Mesenchymal stem cell (in vitro differentiated cells and primary cell): ENCODE measurements around the gene PLSCR5.
A peak's percentile ranks its signal among the peaks of the same experiment; 100 is the strongest.

Experiments
- DNase-seq: peaks from one replicate; pipeline ENCODE4 v3.0.0-alpha.2; 2013
- H2AFZ ChIP-seq: one replicate; pipeline ENCODE4 v1.6.1; 2013; ENCODE audit warnings: low read depth, mild to moderate bottlenecking, control low read depth, inconsistent platforms, low read length, moderate library complexity
- H2AK5ac ChIP-seq: 2 replicates; pipeline ENCODE4 v1.6.1; 2013; ENCODE audit warnings: low read length, moderate library complexity, mild to moderate bottlenecking, inconsistent platforms; ENCODE audit not compliant: severe bottlenecking
- H2BK120ac ChIP-seq: one replicate; pipeline ENCODE4 v1.6.1; 2013; ENCODE audit warnings: low read depth, mild to moderate bottlenecking, inconsistent platforms, low read length, moderate library complexity
- H2BK12ac ChIP-seq, 2 experiments: one replicate each; pipeline ENCODE4 v1.6.1; 2013; ENCODE audit warnings: inconsistent platforms in 2 of 2, low read length in 2 of 2, mild to moderate bottlenecking in 2 of 2, moderate library complexity in 2 of 2, control low read depth in 1 of 2
- H2BK15ac ChIP-seq: one replicate; pipeline ENCODE4 v1.6.1; 2013; ENCODE audit warnings: mild to moderate bottlenecking, low read depth, inconsistent platforms; ENCODE audit not compliant: poor library complexity, severe bottlenecking
- H2BK5ac ChIP-seq: 2 replicates; pipeline ENCODE4 v1.6.1; 2013; ENCODE audit warnings: low read depth, mild to moderate bottlenecking, low read length, control low read depth, inconsistent platforms; ENCODE audit not compliant: poor library complexity, severe bottlenecking
- H3K14ac ChIP-seq, 2 experiments: one replicate each; pipeline ENCODE4 v1.6.1; 2013; ENCODE audit warnings: inconsistent platforms in 2 of 2, low read length in 2 of 2, control low read depth in 1 of 2, mild to moderate bottlenecking in 1 of 2, moderate library complexity in 1 of 2
- H3K18ac ChIP-seq, 2 experiments: one replicate each; pipeline ENCODE4 v1.6.1; 2013; ENCODE audit warnings: inconsistent platforms in 2 of 2, low read length in 2 of 2, control low read depth in 1 of 2, low read depth in 1 of 2, mild to moderate bottlenecking in 1 of 2
- H3K23ac ChIP-seq, 2 experiments: one replicate each; pipeline ENCODE4 v1.6.1; 2013; ENCODE audit warnings: inconsistent platforms in 2 of 2, low read length in 2 of 2, mild to moderate bottlenecking in 2 of 2, moderate library complexity in 2 of 2, control low read depth in 1 of 2
- H3K27ac ChIP-seq: 2 replicates; pipeline ENCODE4 v1.5.1; 2013; ENCODE audit warnings: mild to moderate bottlenecking, moderate library complexity, low read length, control low read depth, inconsistent platforms; ENCODE audit not compliant: poor library complexity, severe bottlenecking
- H3K27me3 ChIP-seq, 2 experiments: 2 replicates each; pipeline versions ENCODE4 v1.6.1 to v1.7.0; 2013; ENCODE audit warnings: low read length in 2 of 2, mild to moderate bottlenecking in 2 of 2, moderate library complexity in 2 of 2, control low read depth in 1 of 2, inconsistent platforms in 1 of 2; ENCODE audit not compliant: control insufficient read depth in 1 of 2, insufficient read depth in 1 of 2
- H3K36me3 ChIP-seq, 2 experiments: 2 replicates each; pipeline versions ENCODE4 v1.6.1 to v1.7.0; 2013; ENCODE audit warnings: low read length in 2 of 2, control low read depth in 1 of 2, inconsistent platforms in 1 of 2, low read depth in 1 of 2, mild to moderate bottlenecking in 1 of 2; ENCODE audit not compliant: insufficient read depth in 2 of 2, control insufficient read depth in 1 of 2
- H3K4ac ChIP-seq, 2 experiments: one replicate each; pipeline ENCODE4 v1.6.1; 2013; ENCODE audit warnings: inconsistent platforms in 2 of 2, low read length in 2 of 2, mild to moderate bottlenecking in 2 of 2, moderate library complexity in 2 of 2, control low read depth in 1 of 2, low read depth in 1 of 2
- H3K4me1 ChIP-seq: 2 replicates; pipeline ENCODE4 v1.6.1; 2013; ENCODE audit warnings: low read depth, low read length, control low read depth; ENCODE audit not compliant: control insufficient read depth, insufficient read depth
- H3K4me2 ChIP-seq: 2 replicates; pipeline ENCODE4 v1.6.1; 2013; ENCODE audit warnings: low read length, mild to moderate bottlenecking, inconsistent platforms; ENCODE audit not compliant: poor library complexity, severe bottlenecking
- H3K4me3 ChIP-seq, 2 experiments: 2 replicates each; pipeline versions ENCODE4 v1.5.1 to v1.7.0; 2013; ENCODE audit warnings: low read length in 2 of 2, mild to moderate bottlenecking in 2 of 2, control low read depth in 1 of 2, low read depth in 1 of 2; ENCODE audit not compliant: insufficient read depth in 1 of 2
- H3K79me1 ChIP-seq: replicated peaks from 2 replicates; pipeline ENCODE4 v1.6.1; 2013; ENCODE audit warnings: mild to moderate bottlenecking, control low read depth, low read length, inconsistent platforms; ENCODE audit not compliant: poor library complexity, severe bottlenecking
- H3K9ac ChIP-seq: 2 replicates; pipeline ENCODE4 v1.7.0; 2013; ENCODE audit warnings: mild to moderate bottlenecking, low read length, moderate library complexity
- H3K9me3 ChIP-seq: 2 replicates; pipeline ENCODE4 v1.7.0; 2013; ENCODE audit warnings: mild to moderate bottlenecking, low read length; ENCODE audit not compliant: control insufficient read depth
- H4K8ac ChIP-seq: one replicate; pipeline ENCODE4 v1.6.1; 2013; ENCODE audit warnings: inconsistent platforms, mild to moderate bottlenecking, low read length, moderate library complexity
- H4K91ac ChIP-seq: one replicate; pipeline ENCODE4 v1.6.1; 2013; ENCODE audit warnings: mild to moderate bottlenecking, low read length, inconsistent platforms
- WGBS: methylation state at CpG from one replicate; pipeline ENCODE4 v1.1.7; 2013; ENCODE audit warnings: mixed read lengths; 5-methylcytosine and 5-hydroxymethylcytosine counted together

Gene PLSCR5

DNA sequence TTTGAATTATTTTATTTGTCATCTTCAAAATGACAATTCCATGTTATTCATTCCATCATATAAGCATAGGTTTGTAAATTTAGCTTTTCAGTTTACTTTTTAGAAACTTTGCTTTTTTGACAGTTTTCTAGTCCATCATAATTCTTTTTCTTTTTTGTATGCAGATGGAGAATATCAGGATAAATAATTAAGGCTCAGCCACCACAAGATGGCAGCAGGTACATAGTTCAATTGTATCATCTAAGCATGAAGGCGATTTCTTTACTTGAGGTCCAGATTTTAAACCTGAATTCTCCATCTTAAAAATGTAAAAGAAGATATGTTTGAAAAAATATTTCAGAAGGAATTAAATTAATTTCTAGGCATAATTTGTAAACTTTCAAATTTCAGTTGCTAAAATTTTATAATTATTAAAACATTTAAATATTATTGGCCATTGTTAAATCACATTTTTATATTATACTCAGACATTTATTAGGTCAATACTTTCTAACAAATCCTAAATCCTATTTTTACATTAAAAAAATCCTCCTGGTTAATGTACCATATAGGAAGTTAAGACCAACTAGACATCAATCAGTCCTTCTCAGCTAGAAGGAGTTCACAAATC is 15.1 kb downstream of the PLSCR5 start:
- Histone ChIP-seq H3K27me3 (no peaks in the 10 kb centered on the region), H2BK15ac (no peak overlapping the region), H3K14ac (no peak overlapping the region), H3K9ac (peak overlapping the region; percentile 8), H3K4me2 (no peak overlapping the region), H4K8ac (no peak overlapping the region), H3K18ac (no peak overlapping the region), H3K4me1 (no peaks in the 10 kb centered on the region), H3K27ac (no peak overlapping the region), H2AFZ (no peak overlapping the region), H3K79me1 (no peaks in the 10 kb centered on the region), H3K4ac (no peak overlapping the region), H3K36me3 (no peaks in the 10 kb centered on the region), H3K9me3 (no peaks in the 10 kb centered on the region), H3K23ac (no peak overlapping the region), H2BK5ac (no peak overlapping the region), H4K91ac (no peak overlapping the region), H2AK5ac (no peak overlapping the region), H2BK12ac (no peak overlapping the region), H2BK120ac (no peak overlapping the region), H3K4me3 (no peak overlapping the region)
- WGBS, result no CpG with 5 or more reads among the region's 1 CpG
- DNase-seq, result peak; percentile 53

GRCh38 chr3:146585156-146585555 is 20.0 kb downstream of the PLSCR5 start:
- H3K14ac ChIP-seq, result no peak overlapping the region
- no peak overlapping the region for H3K4me2 ChIP-seq
- no peak overlapping the region for H3K4me3 ChIP-seq
- no peak overlapping the region for H3K23ac ChIP-seq
- peaks cover 17% of the 10 kb centered on the region for H3K9me3 ChIP-seq
- H3K36me3 ChIP-seq, result no peaks in the 10 kb centered on the region
- no peak overlapping the region for H3K4ac ChIP-seq
- H2BK120ac ChIP-seq, result no peak overlapping the region
- no peak for DNase-seq
- H3K79me1 ChIP-seq, result no peaks in the 10 kb centered on the region
- no peak overlapping the region for H2BK12ac ChIP-seq
- no peak overlapping the region for H2AK5ac ChIP-seq
- no peak overlapping the region for H4K8ac ChIP-seq
- no peak overlapping the region for H2AFZ ChIP-seq
- no peak overlapping the region for H4K91ac ChIP-seq
- no peak overlapping the region for H2BK15ac ChIP-seq
- no peak overlapping the region for H2BK5ac ChIP-seq
- H3K9ac ChIP-seq, result no peak overlapping the region
- no peaks in the 10 kb centered on the region for H3K4me1 ChIP-seq
- no peak overlapping the region for H3K27ac ChIP-seq
- no peak overlapping the region for H3K18ac ChIP-seq
- no peaks in the 10 kb centered on the region for H3K27me3 ChIP-seq

GRCh38 chr3:146581951-146582467 is 23.1 kb downstream of the PLSCR5 start:
- H2BK120ac ChIP-seq, result no peak overlapping the region
- H2AK5ac ChIP-seq, result no peak overlapping the region
- no peak overlapping the region for H4K91ac ChIP-seq
- no peak overlapping the region for H3K4me3 ChIP-seq
- peak overlapping the region in 1 of 2 experiments; percentile 61 for H3K18ac ChIP-seq
- H3K79me1 ChIP-seq, result no peaks in the 10 kb centered on the region
- no peak overlapping the region for H3K27ac ChIP-seq
- peak overlapping the region in 1 of 2 experiments; percentile 58 for H3K4ac ChIP-seq
- peak; percentile 50 for DNase-seq
- no peak overlapping the region for H3K9ac ChIP-seq
- H2BK15ac ChIP-seq, result no peak overlapping the region
- no peak overlapping the region for H2AFZ ChIP-seq
- H4K8ac ChIP-seq, result peak overlapping the region; percentile 19
- no peaks in the 10 kb centered on the region for H3K4me1 ChIP-seq
- no peak overlapping the region for H3K4me2 ChIP-seq
- H3K36me3 ChIP-seq, result no peaks in the 10 kb centered on the region
- no peak overlapping the region for H2BK5ac ChIP-seq
- H3K14ac ChIP-seq, result no peak overlapping the region
- H3K27me3 ChIP-seq, result no peaks in the 10 kb centered on the region
- peaks cover 17% of the 10 kb centered on the region for H3K9me3 ChIP-seq
- H2BK12ac ChIP-seq, result no peak overlapping the region
- H3K23ac ChIP-seq, result no peak overlapping the region

- Histone ChIP-seq H3K27ac (no peak overlapping the region), H2BK15ac (no peak overlapping the region), H2AFZ (no peak overlapping the region), H2BK5ac (no peak overlapping the region), H3K4me3 (no peak overlapping the region), H4K91ac (no peak overlapping the region), H3K14ac (no peak overlapping the region), H2BK12ac (no peak overlapping the region), H2AK5ac (no peak overlapping the region), H3K18ac (no peak overlapping the region), H3K79me1 (no peaks in the 10 kb centered on the region), H3K9me3 (peaks cover 17% of the 10 kb centered on the region), H3K4me1 (no peaks in the 10 kb centered on the region), H2BK120ac (no peak overlapping the region), H3K23ac (no peak overlapping the region), H3K4ac (no peak overlapping the region), H3K9ac (no peak overlapping the region), H4K8ac (no peak overlapping the region), H3K4me2 (no peak overlapping the region), H3K27me3 (no peaks in the 10 kb centered on the region), H3K36me3 (no peaks in the 10 kb centered on the region)
- DNase-seq, result no peak
- 50% methylated on average over 1 of the region's 1 CpG for WGBS
Measured at GRCh38 chr3:146581080-146581601, 24.0 kb downstream of the PLSCR5 start.
